Psoas muscle (tissue), 8 donors: ENCODE measurements around the gene TPGS1. TPM values are rescaled to one million over a fixed set of nuclear protein-coding genes. Genes with fewer than 3 reads are reported as not detected.

Experiments used
- ATAC-seq, 4 donors: fragments of 200-7000 bp; cut with Tn5 transposase; one replicate each; pipeline ENCODE4 v1.9.1; 2020; ENCODE audit warnings: moderate library complexity in 3 of 4, mild to moderate bottlenecking in 2 of 4
- DNase-seq, 2 donors: peaks; one replicate each; pipeline ENCODE4 v3.0.0-alpha.2; 2020
- H3K27ac ChIP-seq: fragments of 200-600 bp; one replicate; pipeline ENCODE4 v1.8.0; 2022
- H3K27me3 ChIP-seq, 3 donors: fragments of 200-600 bp in 1 of 3; one replicate each; pipeline versions ENCODE4 v1.6.1 to v1.8.0; 2013 to 2022; ENCODE audit warnings: low read length in 2 of 3, mild to moderate bottlenecking in 2 of 3, moderate library complexity in 1 of 3; ENCODE audit not compliant: insufficient read depth in 3 of 3
- H3K36me3 ChIP-seq, 2 donors: fragments of 200-600 bp in 1 of 2; one replicate each; pipeline versions ENCODE4 v1.6.1 to v1.8.0; 2013 to 2022; ENCODE audit warnings: low read depth in 1 of 2, mild to moderate bottlenecking in 1 of 2, moderate library complexity in 1 of 2; ENCODE audit not compliant: insufficient read depth in 1 of 2
- H3K4me1 ChIP-seq: fragments of 200-600 bp; one replicate; pipeline ENCODE4 v1.8.0; 2022
- H3K4me3 ChIP-seq: fragments of 200-600 bp; one replicate; pipeline ENCODE4 v1.8.0; 2022; ENCODE audit warnings: mild to moderate bottlenecking
- H3K9me3 ChIP-seq: fragments of 200-600 bp; one replicate; pipeline ENCODE4 v1.8.0; 2022
- WGBS, 3 donors: extraction: QIAGEN DNeasy Blood & Tissue Kit; methylation state at CpG; one replicate each; pipeline versions ENCODE4 v1.1.6 to v1.1.7; 2013; 5-methylcytosine and 5-hydroxymethylcytosine counted together
- intact Hi-C, 2 donors: fragments of 100-400 bp; cut with DNase I; formaldehyde crosslinking; loops; one replicate each; pipeline versions ENCODE4 v1.11.0 to v1.14.2; 2022
- polyA plus RNA-seq, 3 donors: library from polyadenylated mRNA; stranded (reverse); fragments of 200-250 nt; gene quantifications; one replicate each; pipeline ENCODE4 v1.2.3, GENCODE V29; 2013
- total RNA-seq, 4 donors: library from RNA; stranded (reverse); fragmentation: NEBNext Ultra II Directional in 2 of 4; extraction: Animal tissue kit (Norgen Biotek cat#: 25700) in 2 of 4; gene quantifications; one replicate each; pipeline versions ENCODE4 v1.2.1 to v1.2.4, GENCODE V29; 2021 to 2023
- TF ChIP-seq, protein P1 (sequence below): fragments of 200-600 bp; IDR thresholded peaks from one replicate; pipeline ENCODE4 v1.8.0; 2022; ENCODE audit warnings: antibody characterized with exemption
- donor health status: healthy with polysubstance abuse.
- donor health status: DM: no; HTN: no; CAD: no; lungs with moderate emphysema.
- donor health status: Bipolar disorder and iron deficiency.
- donor health status: healthy.
- donor health status: DM: yes; HTN: yes; CAD: no.
- donor health status: DM: no; HTN: no; CAD: no.
- donor health status: DM: no; HTN: no; CAD: no.
- donor health status: DM: yes; HTN: yes; CAD: no.

The TPGS1 gene
- total and polyA plus RNA-seq, 7 donors, result 8.9 to 16.6 (median 10.6) TPM

DNA sequence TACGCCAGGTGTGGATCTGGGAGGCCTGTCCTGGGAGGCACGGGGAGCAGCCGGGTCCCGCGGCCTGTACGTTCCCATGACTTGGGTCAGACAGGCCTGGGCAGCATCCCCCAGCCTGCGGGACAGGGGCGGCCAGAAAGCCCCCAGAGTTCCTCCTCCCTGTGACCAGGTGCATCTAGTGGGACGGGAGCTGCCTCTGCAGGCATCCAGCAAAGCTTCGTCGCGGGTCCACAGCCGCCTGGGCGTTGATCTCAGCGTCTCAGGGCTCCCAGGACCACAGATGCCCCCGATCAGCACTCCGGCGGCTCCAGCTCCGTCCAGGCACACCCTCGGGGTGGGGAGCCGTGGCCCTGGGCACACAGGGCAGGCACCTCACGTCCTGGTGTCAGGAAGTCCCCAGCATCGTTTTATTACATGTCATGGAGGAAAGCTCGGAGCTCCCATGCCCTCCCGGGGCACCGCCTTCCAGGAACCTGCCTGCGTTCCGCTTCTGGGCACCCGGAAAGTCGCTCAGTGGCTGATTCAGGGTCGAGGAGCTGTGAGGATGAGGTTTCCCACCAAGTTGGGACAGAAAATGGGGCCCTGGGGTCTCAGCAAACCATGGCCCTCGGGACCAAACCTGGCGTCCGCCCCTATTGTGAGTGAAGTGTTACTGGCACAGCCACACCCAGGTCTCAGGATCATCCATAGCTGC, 35.0 kb downstream of the TPGS1 start:
- H3K27me3 ChIP-seq, result no peaks in the 10 kb centered on the region
- H3K4me1 ChIP-seq, result peaks cover 10% of the 10 kb centered on the region
- H3K9me3 ChIP-seq, result no peaks in the 10 kb centered on the region
- intact Hi-C loops, result no loop called here
- no peak overlapping the region for H3K4me3 ChIP-seq
- no peak for ATAC-seq
- no peak for DNase-seq
- 82 to 86% (median 85%) methylated on average over 34 of the region's 34 CpGs for WGBS, 3 donors
- H3K36me3 ChIP-seq, result peaks cover 0 to 48% of the 10 kb centered on the region in 2 donors
- no peak overlapping the region for H3K27ac ChIP-seq
- TF ChIP-seq, protein P1, sequence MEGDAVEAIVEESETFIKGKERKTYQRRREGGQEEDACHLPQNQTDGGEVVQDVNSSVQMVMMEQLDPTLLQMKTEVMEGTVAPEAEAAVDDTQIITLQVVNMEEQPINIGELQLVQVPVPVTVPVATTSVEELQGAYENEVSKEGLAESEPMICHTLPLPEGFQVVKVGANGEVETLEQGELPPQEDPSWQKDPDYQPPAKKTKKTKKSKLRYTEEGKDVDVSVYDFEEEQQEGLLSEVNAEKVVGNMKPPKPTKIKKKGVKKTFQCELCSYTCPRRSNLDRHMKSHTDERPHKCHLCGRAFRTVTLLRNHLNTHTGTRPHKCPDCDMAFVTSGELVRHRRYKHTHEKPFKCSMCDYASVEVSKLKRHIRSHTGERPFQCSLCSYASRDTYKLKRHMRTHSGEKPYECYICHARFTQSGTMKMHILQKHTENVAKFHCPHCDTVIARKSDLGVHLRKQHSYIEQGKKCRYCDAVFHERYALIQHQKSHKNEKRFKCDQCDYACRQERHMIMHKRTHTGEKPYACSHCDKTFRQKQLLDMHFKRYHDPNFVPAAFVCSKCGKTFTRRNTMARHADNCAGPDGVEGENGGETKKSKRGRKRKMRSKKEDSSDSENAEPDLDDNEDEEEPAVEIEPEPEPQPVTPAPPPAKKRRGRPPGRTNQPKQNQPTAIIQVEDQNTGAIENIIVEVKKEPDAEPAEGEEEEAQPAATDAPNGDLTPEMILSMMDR, result no peak

DNA sequence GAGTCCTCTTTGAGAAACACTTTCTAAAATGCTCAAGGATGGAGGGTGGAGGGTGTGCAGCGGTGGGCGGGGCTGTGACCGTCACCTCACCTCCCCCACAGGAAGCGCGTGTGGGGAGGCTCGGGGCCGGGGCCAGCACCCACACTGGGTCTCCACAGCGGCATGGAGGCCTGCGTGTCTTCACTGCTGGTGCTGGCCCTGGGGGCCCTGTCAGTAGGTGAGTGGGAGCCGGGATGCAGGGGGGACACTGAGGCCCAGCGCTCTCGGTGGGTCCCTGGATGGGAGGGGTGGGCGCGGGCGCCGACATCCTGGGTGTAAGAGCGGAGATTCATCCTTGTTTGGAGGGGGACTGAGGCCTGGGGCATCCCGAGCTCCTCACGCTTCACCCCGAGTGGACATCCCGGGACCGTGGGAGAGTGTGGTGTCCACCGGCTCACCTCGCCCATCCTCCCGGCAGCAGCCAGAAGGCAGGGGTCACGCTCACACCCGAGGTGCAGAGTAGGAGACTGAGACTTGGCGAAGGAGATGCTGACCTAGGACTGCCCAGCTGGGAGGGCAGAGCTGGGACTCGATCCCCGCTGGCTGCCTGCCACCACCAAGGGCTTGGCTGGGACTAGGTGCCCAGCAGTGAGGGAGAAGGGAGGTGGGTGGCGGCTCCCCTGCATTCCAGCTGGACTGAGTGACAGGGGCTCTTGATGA, 36.8 kb downstream of the TPGS1 start, which contains the start of gene GZMM:
GZMM (plus strand) TSS at position 144 of the 699 bp plus-strand sequence; CDS start at position 163, 19 bp downstream.
- 47 to 57% (median 53%) methylated on average over 28 to 31 of the region's 31 CpGs for WGBS, 3 donors
- ATAC-seq (peak in 3 of 4 donors; percentile 23 to 34 (median 34)), DNase-seq (no peak)
- Histone ChIP-seq H3K4me1 (no peaks in the 10 kb centered on the region), H3K36me3 (peaks cover 0 to 33% of the 10 kb centered on the region in 2 donors), H3K27me3 (no peaks in the 10 kb centered on the region), H3K27ac (no peak within 1 kb of the TSS), H3K9me3 (no peaks in the 10 kb centered on the region), H3K4me3 (no peak within 1 kb of the TSS)
- TF ChIP-seq, protein P1, result no peak
- intact Hi-C loops, result no loop called here

GRCh38 chr19:547117-547516, 39.8 kb downstream of the TPGS1 start:
- ATAC-seq (no peak), DNase-seq (no peak)
- intact Hi-C loops, result no loop called here
- peaks cover 0 to 3% (median 0%) of the 10 kb centered on the region in 3 donors for H3K27me3 ChIP-seq
- H3K4me1 ChIP-seq, result no peaks in the 10 kb centered on the region
- H3K4me3 ChIP-seq, result no peak overlapping the region
- 81 to 85% (median 83%) methylated on average over 15 of the region's 15 CpGs for WGBS, 3 donors
- TF ChIP-seq, protein P1, result no peak
- no peak overlapping the region for H3K27ac ChIP-seq
- no peaks in the 10 kb centered on the region for H3K9me3 ChIP-seq
- peaks cover 0 to 11% of the 10 kb centered on the region in 2 donors for H3K36me3 ChIP-seq

GRCh38 chr19:547836-548720, 40.8 kb downstream of the TPGS1 start:
- 79 to 82% (median 80%) methylated on average over 25 to 26 of the region's 26 CpGs for WGBS, 3 donors
- intact Hi-C loops, result no loop called here
- TF ChIP-seq, protein P1, result no peak
- no peaks in the 10 kb centered on the region for H3K9me3 ChIP-seq
- no peak for ATAC-seq
- peaks cover 0 to 2% of the 10 kb centered on the region in 2 donors for H3K36me3 ChIP-seq
- DNase-seq, result no peak
- H3K4me1 ChIP-seq, result no peaks in the 10 kb centered on the region
- peaks cover 0 to 3% (median 0%) of the 10 kb centered on the region in 3 donors for H3K27me3 ChIP-seq
- no peak overlapping the region for H3K27ac ChIP-seq
- H3K4me3 ChIP-seq, result no peak overlapping the region
